Nephron progenitor cell (in vitro differentiated cells): ENCODE measurements around the gene SARDH.
A peak's percentile ranks its signal among the peaks of the same experiment; 100 is the strongest.
"Not testable (repeated sequence)": the region's sequence is repeated elsewhere in the genome, so short reads cannot be mapped to it uniquely, and the experiment has no call there.

ENCODE experiments used
- DNase-seq: peaks from one replicate; pipeline ENCODE4 v3.0.0; 2021
- H3K27ac Mint-ChIP-seq: 2 replicates; pipeline ENCODE4 v1.8.0; 2021; ENCODE audit warnings: mild to moderate bottlenecking, moderate library complexity, mixed read lengths
- H3K27me3 Mint-ChIP-seq: 2 replicates; pipeline ENCODE4 v1.8.0; 2021; ENCODE audit warnings: mild to moderate bottlenecking, low read depth, mixed read lengths; ENCODE audit not compliant: poor library complexity
- H3K36me3 Mint-ChIP-seq: 2 replicates; pipeline ENCODE4 v1.8.0; 2021; ENCODE audit warnings: low read depth, mixed read lengths
- H3K4me1 Mint-ChIP-seq: 2 replicates; pipeline ENCODE4 v1.8.0; 2021; ENCODE audit warnings: mixed read lengths
- H3K4me3 Mint-ChIP-seq: 2 replicates; pipeline ENCODE4 v1.8.0; 2021; ENCODE audit warnings: mild to moderate bottlenecking, moderate library complexity, mixed read lengths
- H3K9me3 Mint-ChIP-seq: 2 replicates; pipeline ENCODE4 v1.8.0; 2021; ENCODE audit warnings: mild to moderate bottlenecking, moderate library complexity, mixed read lengths
- TF ChIP-seq, protein P1 (sequence below): fragments of 200-600 bp; sonication (generic); IDR thresholded peaks from 2 replicates; pipeline ENCODE4 v1.5.0; 2021; ENCODE audit warnings: antibody characterized with exemption

SARDH gene

GRCh38 chr9:133768371-133768858, 30.3 kb upstream of the SARDH start:
- TF ChIP-seq, protein P1, sequence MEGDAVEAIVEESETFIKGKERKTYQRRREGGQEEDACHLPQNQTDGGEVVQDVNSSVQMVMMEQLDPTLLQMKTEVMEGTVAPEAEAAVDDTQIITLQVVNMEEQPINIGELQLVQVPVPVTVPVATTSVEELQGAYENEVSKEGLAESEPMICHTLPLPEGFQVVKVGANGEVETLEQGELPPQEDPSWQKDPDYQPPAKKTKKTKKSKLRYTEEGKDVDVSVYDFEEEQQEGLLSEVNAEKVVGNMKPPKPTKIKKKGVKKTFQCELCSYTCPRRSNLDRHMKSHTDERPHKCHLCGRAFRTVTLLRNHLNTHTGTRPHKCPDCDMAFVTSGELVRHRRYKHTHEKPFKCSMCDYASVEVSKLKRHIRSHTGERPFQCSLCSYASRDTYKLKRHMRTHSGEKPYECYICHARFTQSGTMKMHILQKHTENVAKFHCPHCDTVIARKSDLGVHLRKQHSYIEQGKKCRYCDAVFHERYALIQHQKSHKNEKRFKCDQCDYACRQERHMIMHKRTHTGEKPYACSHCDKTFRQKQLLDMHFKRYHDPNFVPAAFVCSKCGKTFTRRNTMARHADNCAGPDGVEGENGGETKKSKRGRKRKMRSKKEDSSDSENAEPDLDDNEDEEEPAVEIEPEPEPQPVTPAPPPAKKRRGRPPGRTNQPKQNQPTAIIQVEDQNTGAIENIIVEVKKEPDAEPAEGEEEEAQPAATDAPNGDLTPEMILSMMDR = no peak
- no peak overlapping the region for H3K27ac Mint-ChIP-seq

GRCh38 chr9:133767625-133768024, 29.5 kb upstream of the SARDH start:
- Mint-ChIP-seq H3K4me3 (no peak overlapping the region), H3K4me1 (peaks cover 2% of the 10 kb centered on the region), H3K27ac (no peak overlapping the region), H3K9me3 (peaks cover 41% of the 10 kb centered on the region), H3K36me3 (peaks cover 60% of the 10 kb centered on the region), H3K27me3 (no peaks in the 10 kb centered on the region)
- TF ChIP-seq, protein P1 = no peak
- no peak for DNase-seq

More at GRCh38 chr9:133768371-133768858, 30.3 kb upstream of the SARDH start:
- Mint-ChIP-seq H3K36me3 (peaks cover 60% of the 10 kb centered on the region), H3K9me3 (peaks cover 41% of the 10 kb centered on the region), H3K4me1 (no peaks in the 10 kb centered on the region), H3K27me3 (no peaks in the 10 kb centered on the region), H3K4me3 (no peak overlapping the region)
- no peak for DNase-seq

GRCh38 chr9:133767008-133767407, 28.9 kb upstream of the SARDH start:
- Mint-ChIP-seq H3K9me3 (peaks cover 41% of the 10 kb centered on the region), H3K27ac (no peak overlapping the region), H3K4me3 (no peak overlapping the region), H3K4me1 (peaks cover 8% of the 10 kb centered on the region), H3K27me3 (no peaks in the 10 kb centered on the region), H3K36me3 (peaks cover 65% of the 10 kb centered on the region)
- no peak for DNase-seq
- TF ChIP-seq, protein P1 = no peak

DNA sequence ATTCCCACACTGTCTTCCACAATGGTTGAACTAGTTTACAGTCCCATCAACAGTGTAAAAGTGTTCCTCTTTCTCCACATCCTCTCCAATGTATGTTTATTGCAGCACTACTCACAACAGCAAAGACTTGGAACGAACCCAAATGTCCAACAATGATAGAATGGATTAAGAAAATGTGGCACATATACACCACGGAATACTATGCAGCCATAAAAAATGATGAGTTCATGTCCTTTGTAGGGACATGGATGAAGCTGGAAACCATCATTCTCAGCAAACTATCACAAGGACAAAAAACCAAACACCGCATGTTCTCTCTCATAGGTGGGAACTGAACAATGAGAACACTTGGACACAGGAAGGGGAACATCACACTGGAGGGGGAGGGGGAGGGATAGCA, 28.1 kb upstream of the SARDH start:
- Mint-ChIP-seq H3K36me3 (peaks cover 72% of the 10 kb centered on the region), H3K4me1 (peaks cover 12% of the 10 kb centered on the region)

GRCh38 chr9:133763272-133764183, 25.4 kb upstream of the SARDH start:
- H3K36me3 Mint-ChIP-seq = peaks cover 70% of the 10 kb centered on the region
- H3K9me3 Mint-ChIP-seq = peaks cover 41% of the 10 kb centered on the region
- H3K27ac Mint-ChIP-seq = peak overlapping the region; percentile 36
- H3K4me1 Mint-ChIP-seq = peaks cover 21% of the 10 kb centered on the region
- H3K4me3 Mint-ChIP-seq = no peak overlapping the region
- TF ChIP-seq, protein P1 = no peak
- DNase-seq = no peak
- H3K27me3 Mint-ChIP-seq = no peaks in the 10 kb centered on the region

More for the DNA sequence above, 28.1 kb upstream of the SARDH start:
- not testable (repeated sequence) for DNase-seq, H3K27me3 Mint-ChIP-seq, H3K4me3 Mint-ChIP-seq, H3K27ac Mint-ChIP-seq
- H3K9me3 Mint-ChIP-seq = peaks cover 41% of the 10 kb centered on the region

DNA sequence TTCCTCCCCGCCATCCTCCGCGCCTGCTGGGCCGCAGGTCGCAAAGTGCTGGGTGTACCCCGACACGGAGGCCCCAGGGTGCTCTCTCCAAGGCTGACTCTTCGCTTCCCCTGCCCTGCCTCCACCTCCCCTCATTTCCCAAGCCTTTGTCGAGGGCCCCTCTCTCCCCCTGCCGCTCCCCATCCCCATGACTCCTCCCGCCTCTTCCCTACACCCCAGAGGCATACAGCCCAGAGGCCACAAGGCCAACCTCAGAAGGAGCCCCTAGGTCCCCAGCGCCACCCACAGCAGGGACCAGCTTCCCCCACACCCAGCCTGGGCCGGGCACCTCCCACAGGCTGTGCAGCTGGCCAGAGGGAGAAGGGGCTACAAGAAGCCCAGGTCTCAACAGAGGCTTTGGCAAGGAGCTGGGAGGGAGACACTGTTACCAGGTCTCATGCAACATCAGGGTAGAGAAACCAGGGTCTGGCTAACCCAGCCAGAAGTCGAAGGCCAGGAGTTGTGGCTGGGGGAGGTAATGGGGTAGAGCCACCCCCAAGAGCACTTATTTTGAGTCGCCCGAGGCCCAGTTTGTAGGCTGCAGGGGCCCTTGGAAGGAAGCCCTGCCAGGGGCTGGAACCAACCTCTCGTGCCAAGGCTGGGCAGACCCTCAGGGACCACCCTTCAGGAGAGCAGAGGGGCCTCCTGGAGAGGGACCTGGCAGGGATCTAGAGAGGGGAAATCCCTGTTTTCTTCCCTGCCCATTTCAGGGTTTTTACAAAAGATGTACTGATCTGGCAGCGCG, 24.5 kb upstream of the SARDH start:
- Mint-ChIP-seq H3K36me3 (peaks cover 68% of the 10 kb centered on the region), H3K4me3 (no peak overlapping the region), H3K4me1 (peaks cover 29% of the 10 kb centered on the region), H3K27me3 (no peaks in the 10 kb centered on the region), H3K9me3 (peaks cover 35% of the 10 kb centered on the region), H3K27ac (peak overlapping the region; percentile 59)
- DNase-seq = no peak
- TF ChIP-seq, protein P1 = no peak
